NCI-H446 (cell line): Measurements from ENCODE around the gene C7orf57.
"Not testable (repeated sequence)": the region's sequence is repeated elsewhere in the genome, so short reads cannot be mapped to it uniquely, and the experiment has no call there.

Source experiments
- DNase-seq, 2 experiments: peaks; one replicate each; lab custom pipeline; 2025; lab: John Stamatoyannopoulos, UW

C7orf57 gene

DNA sequence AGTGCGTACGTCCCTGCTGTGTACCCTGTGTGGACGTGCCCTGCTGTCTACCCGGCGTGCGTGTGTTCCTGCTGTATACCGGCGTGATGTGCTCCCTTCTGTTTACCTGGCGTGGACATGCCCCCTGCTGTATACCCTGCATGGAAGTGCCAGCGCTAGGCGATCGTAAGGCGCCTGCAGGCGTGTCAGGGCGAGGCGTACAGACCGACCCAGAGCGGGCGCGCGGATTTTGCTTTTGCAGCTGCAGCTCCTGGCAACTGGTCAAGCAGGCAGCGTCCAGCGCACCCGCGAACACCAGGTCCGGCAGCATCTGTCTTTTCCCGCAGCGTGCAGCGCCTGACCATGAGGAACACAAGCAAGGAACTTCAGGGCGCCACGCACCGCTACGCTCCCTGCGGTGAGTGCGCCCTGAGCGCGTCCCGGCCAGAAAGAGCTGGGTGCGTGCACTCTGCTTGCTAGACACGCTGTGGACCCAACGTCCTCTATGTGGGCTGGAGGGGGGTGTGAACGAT is 680 bp downstream of the C7orf57 start:
- no peak for DNase-seq

GRCh38 chr7:48038815-48039506 is 3.6 kb downstream of the C7orf57 start:
- no peak for DNase-seq

- DNase-seq, result no peak
Measured at GRCh38 chr7:48040944-48041652, 5.8 kb downstream of the C7orf57 start.

- no peak for DNase-seq
Measured at GRCh38 chr7:48041653-48041970, 6.3 kb downstream of the C7orf57 start.

- DNase-seq, result no peak
Measured at GRCh38 chr7:48042216-48042615, 6.9 kb downstream of the C7orf57 start.

DNA sequence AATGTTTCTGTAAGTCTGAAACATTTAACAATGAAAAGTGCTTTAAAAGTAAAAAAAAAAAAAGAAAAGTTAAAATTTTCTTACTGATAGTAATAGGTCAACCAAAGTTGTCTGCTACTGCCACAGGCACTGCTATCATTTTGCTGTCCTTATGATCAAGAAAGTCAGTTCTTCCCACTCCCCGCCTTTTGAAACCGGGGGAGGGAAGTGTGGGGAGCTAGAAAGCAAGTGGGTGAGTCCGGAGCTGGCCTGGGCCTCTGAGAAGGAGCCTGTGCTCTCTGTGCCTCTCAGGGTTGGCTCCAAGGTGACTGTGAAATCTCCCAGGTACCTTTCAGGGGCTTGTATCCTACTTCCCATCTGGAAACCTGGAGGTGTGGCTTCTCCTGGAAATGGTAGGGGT is 7.3 kb downstream of the C7orf57 start:
- no peak for DNase-seq

DNA sequence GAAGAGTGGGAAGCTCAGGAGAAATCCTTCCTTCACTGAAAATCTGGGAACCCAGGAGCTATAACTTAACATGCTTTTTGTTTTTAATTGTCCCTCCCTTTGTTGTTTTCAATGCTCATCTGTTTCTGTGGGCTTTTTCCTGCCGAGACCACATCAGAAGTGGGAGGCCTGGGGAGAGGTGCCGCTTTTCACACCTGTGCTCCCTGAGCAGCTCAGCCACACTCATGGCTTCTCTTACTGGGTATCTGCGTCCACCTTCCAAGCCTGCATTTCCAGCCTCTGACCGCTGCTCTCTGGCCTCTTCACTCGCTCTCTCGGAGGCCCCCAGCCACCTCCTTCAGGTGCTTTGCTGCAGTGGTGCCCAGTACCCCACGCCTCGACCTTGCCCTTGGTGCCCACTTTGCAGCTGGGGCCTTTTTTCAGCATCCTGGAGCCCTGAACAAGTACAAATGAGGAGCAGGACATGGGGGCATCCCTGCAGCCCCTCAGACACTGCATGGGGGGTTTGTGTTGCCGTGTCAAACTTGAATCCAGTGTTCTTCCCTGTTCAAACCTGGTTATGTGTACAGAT is 9.9 kb downstream of the C7orf57 start:
- no peak for DNase-seq

GRCh38 chr7:48046458-48046857 is 11.1 kb downstream of the C7orf57 start:
- no peak for DNase-seq

- no peak for DNase-seq
Measured at GRCh38 chr7:48048113-48048512, 12.8 kb downstream of the C7orf57 start.

DNA sequence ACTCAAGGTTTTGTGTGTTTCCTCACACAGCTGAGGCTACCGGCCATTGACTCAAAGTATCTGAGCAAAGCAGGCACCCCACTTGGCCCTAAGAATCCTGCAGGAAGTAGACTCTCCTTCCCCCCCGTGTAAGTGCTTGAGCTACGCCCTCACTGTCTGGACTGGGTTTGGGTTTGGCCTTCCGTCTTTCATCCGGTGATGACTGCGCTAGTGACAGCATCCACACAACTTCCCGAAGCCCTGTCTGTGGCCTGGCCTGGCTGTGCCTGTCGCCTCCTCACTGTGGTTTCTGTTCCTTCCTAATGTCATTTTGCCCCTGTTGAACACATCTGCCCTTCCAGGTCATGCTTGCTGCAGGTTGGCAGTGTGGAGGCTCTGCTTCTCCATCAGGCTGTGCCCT is 14.5 kb downstream of the C7orf57 start:
- no peak for DNase-seq

DNA sequence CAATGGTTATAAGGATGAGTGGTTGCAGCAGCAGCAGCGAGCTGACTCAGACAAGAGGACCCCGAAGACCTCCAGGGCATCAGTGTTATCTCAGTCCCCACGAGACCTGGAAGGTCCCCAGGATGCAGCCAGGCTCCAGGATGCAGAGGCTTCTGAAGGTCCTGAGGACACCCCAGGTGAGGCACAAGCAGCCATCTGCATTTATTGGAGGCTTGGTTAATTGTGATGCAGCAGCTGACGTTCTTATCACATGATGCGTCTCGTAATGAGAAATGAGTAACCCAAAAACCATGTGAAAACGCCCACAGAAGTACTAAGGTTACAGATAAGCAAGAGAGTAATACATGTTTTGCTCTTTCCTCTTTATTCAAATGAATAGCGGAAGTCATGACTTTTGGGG is 17.4 kb downstream of the C7orf57 start:
- no peak for DNase-seq

DNA sequence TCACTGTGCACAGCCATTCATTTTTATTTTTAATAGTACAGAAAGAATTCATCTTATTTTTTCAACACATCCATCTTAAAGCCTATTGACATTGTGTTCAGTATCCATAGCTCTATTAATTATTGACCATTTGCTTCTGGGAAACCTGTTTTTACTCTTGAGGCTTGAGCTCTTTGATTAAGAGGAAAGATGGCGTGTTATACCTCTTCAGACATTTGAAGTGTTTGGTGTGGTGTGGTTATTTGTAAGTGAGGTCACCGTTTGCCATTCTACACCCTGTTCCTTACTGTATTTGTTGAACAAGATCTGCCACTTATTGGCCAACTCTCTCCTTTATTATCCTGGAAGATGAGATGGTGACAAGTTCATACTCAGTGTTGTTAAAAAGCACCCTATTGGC is 18.4 kb downstream of the C7orf57 start:
- no peak for DNase-seq

DNA sequence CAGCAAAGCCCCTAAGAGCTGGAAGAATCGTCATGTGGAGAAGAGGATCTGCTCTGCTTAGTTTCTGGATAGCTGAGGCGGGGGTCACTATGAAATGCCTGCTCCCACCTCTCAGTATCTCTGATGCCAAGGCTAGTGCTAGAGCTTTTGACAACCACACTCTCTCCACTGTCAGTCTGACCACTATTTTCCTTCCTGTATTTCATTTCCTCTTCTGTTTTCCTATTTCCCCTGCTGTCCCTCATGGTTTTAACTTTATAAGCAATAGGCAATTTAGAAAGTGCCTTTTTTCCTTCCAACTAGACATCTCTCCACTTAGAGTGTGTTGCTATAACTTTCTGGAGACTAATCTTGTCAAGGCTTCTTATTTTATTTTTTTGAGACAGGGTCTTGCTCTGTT is 23.6 kb downstream of the C7orf57 start:
- DNase-seq, result no peak

DNA sequence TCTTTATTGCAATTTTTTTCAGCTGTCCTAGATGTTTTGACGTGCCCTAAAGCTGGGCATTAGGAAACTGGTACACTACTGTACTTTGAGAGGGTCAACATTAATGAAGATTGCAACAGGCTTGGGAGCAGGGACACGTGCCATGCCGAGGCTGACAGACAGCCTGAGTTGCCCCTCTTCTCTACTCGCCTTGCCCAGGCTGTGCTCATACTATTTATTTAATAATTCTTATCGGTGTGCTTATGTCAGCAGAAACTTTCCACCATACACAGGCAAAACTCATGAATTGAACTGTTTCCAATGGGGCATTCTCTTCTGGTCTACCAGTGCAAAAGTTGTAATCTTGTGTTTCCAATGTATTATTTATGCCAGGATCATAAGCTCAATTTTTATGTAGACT is 24.4 kb downstream of the C7orf57 start:
- DNase-seq, result no peak

DNA sequence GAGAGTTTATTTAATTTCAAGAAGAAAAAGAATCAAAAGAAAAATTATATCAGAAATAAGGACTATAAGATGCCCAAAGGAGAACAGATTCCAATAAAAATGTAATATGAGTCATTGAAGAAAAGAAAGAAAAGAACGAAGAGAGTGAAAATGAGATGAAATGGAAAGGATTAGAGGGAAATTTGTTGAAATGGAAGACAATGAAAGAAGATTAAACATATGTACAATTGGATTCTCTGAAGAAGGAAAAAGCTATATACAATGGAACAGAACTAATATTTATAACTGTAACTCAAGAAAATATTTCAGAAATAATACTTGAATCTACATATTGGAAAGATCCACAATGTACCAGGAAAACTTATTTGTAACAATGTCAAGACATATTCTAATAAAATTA is 28.6 kb downstream of the C7orf57 start:
- no peak for DNase-seq

DNA sequence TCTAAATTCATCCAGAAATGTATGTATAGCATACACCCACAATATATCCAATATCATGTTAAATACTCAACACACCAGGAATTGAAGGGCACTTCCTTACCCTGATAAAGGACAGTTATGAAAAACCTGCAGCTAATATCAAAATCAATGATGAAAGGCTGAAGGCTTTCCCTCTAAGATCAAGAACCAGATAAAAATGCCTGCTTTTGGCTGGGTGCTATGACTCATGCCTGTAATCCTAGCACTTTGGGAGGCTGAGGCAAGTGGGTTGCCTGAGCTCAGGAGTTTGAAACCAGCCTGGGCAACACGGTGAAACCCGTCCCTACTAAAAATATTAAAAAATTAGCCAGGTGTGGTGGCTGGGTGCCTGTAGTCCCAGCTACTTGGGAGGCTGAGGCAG is 32.1 kb downstream of the C7orf57 start:
- DNase-seq, result no peak

GRCh38 chr7:48074204-48074654 is 38.9 kb downstream of the C7orf57 start:
- DNase-seq, result no peak

GRCh38 chr7:48077423-48077822 is 42.1 kb downstream of the C7orf57 start:
- DNase-seq, result no peak

- peak; percentile 5 to 20 for DNase-seq
Measured at GRCh38 chr7:48078470-48078869, 43.1 kb downstream of the C7orf57 start.

GRCh38 chr7:48082378-48082777 is 47.0 kb downstream of the C7orf57 start:
- not testable (repeated sequence) for DNase-seq

GRCh38 chr7:48083114-48083830 is 47.9 kb downstream of the C7orf57 start:
- no peak for DNase-seq

DNA sequence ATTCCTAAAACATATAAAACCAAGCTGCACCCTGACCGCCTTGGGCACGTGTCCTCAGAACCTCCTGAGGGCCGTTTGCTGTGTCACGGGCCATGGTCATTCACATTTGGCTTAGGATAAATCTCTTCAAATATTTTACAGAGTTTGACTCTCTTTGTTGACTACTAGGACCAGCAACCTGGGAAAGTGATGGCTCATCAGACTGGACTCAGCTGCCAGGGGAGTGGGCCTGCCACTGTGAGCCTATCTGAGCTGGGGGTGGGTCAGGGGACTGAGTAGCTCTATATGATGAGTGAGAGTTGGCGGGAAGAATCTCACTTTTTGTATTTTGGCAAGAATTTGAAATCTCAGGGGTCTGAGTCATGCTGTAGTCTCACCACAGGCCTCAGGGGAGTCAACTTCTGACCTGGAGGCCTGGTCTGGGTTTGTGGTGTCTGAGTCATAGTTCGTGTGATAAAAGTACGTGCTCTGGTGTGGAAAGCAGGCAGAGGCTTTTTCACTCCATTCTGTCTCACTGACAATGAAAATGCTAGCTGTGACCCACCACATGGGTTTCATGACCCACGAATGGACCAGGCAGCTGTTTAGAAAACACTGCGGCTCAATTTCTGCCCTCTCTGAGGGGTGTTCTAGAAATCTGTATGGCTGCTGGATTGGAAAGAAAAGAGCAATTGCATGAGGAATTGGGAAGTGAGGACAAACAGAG is 49.5 kb downstream of the C7orf57 start:
- DNase-seq, result no peak
